GM21367 (cell line): ENCODE data around the gene KCNC4.

Source experiments
- ATAC-seq: cut with Tn5 transposase; IDR thresholded peaks from one replicate; pipeline ENCODE4 v1.9.1; 2021; ENCODE audit not compliant: unreplicated experiment

Gene KCNC4

GRCh38 chr1:110250749-110251148, 40.6 kb downstream of the KCNC4 start:
- no peak for ATAC-seq

- ATAC-seq: no peak
Measured at GRCh38 chr1:110253213-110253612, 43.1 kb downstream of the KCNC4 start.

GRCh38 chr1:110254604-110255391, 44.7 kb downstream of the KCNC4 start:
- ATAC-seq: no peak

GRCh38 chr1:110255392-110255787, 45.3 kb downstream of the KCNC4 start:
- no peak for ATAC-seq

GRCh38 chr1:110258734-110259133, 48.6 kb downstream of the KCNC4 start:
- ATAC-seq: no peak

- no peak for ATAC-seq
Measured at GRCh38 chr1:110259770-110260169, 49.7 kb downstream of the KCNC4 start.
